GM19239 (cell line): Measurements from ENCODE around the gene OR4F6.

Source experiments
- DNase-seq: peaks from one replicate; pipeline ENCODE4 v3.0.0; 2011; ENCODE audit warnings: low spot score; ENCODE audit not compliant: insufficient read length
- FAIRE-seq: peaks from 2 replicates; lab custom pipeline; 2011; peaks lifted over from hg19 to GRCh38; lab: Jason Lieb, UNC

OR4F6 gene

DNA sequence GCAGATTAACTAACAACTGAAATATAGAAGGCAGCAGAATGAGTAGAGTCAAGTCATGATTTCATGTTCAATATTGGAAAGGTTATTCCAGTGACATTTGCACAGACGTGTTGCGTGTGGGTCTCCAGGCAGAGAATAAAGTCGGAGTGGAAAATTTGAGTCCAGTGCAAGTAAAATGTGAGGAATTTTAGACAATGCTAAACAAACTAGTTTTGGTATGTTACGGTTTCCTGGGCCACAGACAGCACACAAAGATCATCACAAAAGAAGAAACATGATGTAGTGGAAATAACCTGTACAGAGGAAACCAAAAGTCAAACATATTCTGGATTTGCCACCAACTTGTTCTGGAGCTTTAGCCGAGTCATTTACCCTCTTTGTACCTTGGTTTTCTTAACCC, 367 bp downstream of the OR4F6 start:
- no peak for DNase-seq
- FAIRE-seq, result no peak

DNA sequence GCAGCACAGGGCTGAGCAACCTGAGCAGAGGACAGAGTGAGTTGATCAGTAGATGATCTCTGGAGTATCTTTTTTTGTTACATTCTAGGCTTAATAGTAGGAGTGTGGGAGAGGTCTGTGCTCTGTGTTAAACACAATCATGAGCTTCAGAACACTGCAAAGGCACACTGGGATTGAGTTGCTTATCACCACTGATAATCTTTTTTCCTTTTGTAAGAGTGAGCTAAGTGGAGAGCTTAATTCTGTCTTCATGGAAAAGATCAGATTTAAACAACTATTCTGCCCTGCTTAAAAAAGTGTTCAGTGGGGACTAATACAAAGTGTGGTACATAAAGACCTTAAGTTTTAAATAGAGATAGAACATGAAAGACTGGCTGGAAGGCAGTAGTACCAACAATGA, 1.1 kb downstream of the OR4F6 start:
- no peak for FAIRE-seq
- DNase-seq, result no peak

DNA sequence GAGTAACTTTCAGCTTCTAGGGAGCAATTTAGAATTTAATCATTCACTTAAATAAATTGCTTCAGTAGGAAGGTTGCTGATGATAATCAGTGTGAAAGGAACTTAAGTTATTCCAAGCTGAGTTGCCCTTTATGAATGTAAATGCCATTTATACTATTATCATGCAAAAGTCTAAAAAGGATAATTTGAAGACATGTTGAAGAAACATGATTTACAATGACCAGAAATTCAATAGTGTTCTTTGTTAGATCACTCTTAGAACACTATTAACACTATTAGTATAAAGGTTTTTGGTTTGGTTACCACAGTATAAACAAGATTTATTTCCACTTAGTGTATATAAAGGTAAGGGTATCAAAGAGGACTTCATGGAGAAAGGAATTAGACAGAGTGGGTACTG, 1.6 kb downstream of the OR4F6 start:
- no peak for DNase-seq
- no peak for FAIRE-seq

DNA sequence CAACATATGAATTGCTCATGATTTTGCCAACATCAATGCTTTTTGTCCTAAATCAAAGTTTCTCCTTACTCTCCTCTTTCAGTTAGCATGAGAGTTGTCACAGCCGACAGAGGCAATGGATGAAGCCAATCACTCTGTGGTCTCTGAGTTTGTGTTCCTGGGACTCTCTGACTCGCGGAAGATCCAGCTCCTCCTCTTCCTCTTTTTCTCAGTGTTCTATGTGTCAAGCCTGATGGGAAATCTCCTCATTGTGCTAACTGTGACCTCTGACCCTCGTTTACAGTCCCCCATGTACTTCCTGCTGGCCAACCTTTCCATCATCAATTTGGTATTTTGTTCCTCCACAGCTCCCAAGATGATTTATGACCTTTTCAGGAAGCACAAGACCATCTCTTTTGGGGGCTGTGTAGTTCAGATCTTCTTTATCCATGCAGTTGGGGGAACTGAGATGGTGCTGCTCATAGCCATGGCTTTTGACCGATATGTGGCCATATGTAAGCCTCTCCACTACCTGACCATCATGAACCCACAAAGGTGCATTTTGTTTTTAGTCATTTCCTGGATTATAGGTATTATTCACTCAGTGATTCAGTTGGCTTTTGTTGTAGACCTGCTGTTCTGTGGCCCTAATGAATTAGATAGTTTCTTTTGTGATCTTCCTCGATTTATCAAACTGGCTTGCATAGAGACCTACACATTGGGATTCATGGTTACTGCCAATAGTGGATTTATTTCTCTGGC, 2.5 kb downstream of the OR4F6 start:
- FAIRE-seq (no peak), DNase-seq (no peak)

DNA sequence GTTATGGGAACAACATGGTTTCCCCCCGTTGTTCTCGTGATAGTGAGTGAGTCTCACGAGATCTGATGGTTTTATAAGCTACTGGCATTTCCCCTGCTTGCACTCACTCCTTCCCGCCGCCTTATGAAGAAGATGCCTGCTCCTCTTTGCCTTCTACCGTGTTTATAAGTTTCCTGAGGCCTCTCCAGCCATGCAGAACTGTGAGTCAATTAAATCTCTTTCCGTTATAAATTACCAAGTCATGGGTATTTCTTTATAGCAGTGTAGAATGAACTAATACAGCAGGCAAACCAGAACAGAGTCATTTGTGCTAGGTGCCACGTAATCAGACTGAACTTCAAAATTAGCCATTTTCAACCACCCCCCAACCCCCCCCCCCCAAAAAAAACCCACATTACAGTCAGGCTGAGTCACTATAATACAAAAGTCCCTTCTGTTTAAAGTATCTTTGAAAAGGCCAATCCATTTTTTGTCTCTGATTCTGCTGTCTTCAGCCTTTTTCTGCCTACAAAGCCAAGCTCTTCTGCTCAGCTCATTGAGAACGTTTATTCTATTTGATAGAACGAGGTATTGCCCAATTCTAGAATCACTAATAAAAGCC, 4.1 kb downstream of the OR4F6 start:
- no peak for DNase-seq
- no peak for FAIRE-seq

DNA sequence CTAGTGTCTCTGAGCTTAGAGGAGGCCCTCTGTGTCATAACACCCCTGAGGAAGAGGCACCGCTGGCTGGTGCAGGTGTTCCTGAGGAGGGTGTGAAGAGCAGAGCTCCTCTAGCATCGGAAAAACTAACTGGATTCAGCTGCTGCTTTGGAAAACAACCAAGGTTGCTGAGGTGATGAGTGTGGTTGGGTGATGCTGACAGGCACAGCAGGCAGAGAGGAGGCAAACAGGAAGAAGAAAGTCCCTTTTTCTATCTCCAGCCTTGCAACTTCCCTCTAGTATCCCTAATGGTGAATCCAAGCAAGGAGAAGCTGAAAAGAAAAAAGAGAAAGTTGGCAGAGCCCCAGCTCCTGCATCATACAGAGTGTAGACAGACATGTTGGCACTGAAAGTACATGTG, 4.9 kb downstream of the OR4F6 start:
- DNase-seq, result no peak
- FAIRE-seq, result no peak

DNA sequence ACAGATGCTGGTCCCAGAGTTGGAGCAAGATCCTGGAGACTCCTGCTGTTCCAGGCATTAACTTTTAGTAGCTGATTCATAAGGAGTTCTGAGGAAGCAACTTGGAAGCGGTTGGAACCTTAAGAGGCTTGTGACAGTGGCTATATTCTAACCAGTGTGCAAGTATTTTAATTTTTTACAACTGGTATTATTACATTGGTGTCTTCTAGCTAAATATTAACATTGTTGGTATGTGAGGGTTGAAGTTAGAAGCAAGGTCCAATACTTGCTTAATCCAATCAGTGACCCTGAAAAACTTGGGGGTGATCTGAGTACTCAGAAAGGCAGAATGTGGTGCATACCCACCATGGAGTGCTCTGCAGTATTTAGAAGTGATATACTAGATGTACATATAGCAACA, 7.1 kb downstream of the OR4F6 start:
- DNase-seq (no peak), FAIRE-seq (no peak)

DNA sequence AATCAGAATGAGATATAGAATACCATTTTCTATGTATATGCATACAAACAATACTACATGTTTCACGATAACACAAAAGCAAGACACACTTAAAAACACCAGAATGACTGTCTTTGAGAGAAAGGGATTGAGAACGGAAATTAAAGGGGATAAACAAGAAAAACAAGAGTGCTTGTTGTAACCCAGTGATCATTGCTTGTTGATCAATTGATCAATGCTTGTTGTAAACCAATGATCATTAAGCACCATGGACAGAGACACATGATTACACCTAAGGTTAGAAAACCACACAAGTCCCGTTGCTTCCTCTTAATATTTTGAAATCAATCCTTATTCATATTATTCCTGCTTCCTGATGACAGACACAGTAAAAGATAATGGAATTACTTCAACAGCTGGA, 7.6 kb downstream of the OR4F6 start:
- no peak for FAIRE-seq
- DNase-seq, result no peak

DNA sequence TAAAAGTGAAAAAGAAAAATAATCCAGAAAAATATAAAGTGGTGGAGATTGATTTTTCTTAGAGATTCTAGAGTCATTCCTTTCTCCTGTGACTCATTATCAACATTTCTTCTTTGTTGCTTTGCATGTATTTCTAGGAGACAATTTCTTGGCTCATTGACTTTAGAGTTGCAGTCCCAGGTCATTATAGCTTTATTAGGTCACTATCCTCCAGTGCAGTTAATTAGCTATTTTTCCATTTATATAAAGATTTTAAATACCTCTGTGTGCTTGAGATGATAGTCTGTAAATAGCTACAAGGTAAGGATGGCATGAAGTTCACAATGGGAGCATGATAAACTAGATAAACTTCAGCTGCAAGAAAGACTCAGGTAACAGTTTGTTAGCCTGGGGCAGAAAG, 8.6 kb downstream of the OR4F6 start, which contains the start of gene OR4F15:
Gene OR4F15, plus strand, starts transcription at position 301 of the 400 bp plus-strand sequence. CDS start 5,985 bp downstream, outside the sequence.
- DNase-seq (no peak), FAIRE-seq (no peak)

DNA sequence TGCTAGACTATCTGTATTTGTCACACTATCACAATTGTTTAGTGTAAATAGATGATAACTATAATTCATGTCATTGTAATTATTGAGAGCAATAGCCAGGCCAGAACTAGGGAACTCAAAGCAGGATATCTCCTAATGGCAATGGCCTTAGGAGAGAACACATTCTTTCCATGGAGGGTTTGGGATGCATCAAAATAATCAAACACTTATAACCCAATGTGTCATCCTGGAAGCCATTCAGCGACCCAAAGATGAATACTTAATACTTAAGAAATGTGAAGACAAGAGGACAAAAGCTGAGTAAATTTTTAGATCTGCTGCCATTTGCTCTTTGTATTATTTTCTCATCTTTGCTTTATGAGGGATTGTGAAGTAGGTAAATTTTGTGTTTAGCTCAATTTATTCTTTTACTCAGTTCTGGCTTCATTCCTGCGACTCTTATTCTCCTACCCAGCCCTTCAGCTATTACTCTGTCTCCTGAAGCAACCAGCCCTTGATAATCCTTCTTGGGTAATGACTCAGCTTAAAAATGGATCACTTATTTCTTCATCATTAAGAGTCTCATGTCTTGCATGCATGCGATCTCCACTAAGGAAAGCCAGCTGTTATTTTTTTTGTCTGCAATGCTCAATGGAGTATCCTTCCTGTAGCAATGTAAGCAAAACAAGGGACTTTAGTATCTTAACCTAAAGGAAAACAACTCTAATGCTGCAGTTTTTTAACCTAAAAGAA, 10.7 kb downstream of the OR4F6 start:
- DNase-seq (no peak), FAIRE-seq (no peak)

DNA sequence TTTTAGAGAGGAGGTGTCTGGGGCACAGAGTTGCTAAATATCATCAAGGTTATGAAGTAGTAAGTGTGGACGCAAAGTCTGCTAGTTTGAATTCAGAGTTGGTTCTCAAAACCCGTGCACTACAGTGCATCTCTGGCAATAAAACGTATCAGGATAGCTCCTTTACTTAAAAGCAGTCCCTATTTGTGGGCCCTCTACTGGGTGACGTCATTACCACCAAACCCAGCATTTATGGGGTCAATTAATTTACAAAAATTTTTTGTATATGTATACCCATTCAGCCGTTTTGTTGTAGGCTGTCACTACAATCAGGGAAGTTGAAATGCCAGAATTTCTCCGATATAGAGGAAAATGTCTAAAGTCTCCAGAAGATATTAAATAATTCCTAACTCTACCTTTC, 17.5 kb downstream of the OR4F6 start:
- no peak for FAIRE-seq
- no peak for DNase-seq

DNA sequence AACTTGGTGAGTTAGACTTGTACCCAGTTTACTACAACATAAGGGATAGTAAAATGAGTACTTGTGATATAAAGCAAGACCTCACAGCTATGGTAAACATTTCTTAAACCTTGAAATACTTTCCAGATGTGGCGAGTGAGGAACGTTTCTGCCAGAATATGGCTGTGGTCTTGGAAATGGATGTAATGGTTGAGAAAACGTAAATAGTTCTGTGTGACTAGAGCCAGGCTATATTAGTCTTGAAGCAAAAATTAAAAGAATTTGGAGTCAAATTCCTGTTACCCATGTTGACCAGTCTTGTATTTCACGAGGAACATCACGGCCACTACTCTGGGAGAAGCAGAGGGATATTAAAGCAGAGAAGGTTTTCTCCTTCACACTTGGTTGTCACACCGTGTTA, 23.9 kb downstream of the OR4F6 start:
- DNase-seq (no peak), FAIRE-seq (no peak)

DNA sequence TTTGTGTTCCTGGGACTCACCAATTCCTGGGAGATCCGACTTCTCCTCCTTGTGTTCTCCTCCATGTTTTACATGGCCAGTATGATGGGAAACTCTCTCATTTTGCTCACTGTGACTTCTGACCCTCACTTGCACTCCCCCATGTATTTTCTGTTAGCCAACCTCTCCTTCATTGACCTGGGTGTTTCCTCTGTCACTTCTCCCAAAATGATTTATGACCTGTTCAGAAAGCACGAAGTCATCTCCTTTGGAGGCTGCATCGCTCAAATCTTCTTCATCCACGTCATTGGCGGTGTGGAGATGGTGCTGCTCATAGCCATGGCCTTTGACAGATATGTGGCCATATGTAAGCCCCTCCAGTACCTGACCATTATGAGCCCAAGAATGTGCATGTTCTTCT, 25.5 kb downstream of the OR4F6 start:
- FAIRE-seq (no peak), DNase-seq (no peak)

DNA sequence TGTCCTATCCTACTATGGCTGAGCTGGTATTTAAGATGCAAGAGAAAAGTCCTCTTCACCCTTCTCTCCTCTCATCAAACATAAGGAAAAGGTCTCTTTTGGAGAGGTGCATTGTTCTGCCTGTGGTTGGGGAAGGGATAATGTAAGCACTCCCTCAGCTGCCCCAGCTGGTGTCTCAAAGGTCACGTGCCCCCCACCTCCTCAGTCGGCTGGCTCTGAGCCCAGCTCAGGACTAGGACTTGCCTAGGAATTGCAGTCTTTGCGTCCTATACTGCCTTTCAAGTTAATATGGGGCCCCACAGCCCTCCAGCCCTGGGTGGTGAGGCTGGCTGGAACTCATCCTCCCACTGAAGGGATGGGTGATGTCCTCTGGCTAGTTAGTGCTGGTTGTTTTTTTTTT, 38.3 kb downstream of the OR4F6 start:
- FAIRE-seq (no peak), DNase-seq (no peak)

DNA sequence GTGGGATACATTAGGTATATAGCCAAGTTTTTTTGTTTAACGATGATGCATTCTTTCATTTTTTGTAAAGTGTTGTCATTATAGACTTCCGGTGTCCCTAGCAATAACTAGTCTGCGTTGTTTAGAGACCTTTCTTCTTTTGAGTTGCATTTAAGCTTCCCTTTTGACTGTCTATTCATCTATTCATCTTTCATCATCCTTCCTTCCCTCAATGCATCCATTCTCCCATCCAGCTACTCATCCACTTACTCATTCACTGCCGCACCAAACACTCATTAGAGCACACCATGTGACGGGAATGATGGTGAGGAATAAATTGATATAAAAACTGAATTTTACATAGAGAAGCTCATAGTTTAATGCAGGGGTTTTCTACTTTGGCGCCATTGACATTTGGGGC, 41.6 kb downstream of the OR4F6 start:
- DNase-seq (no peak), FAIRE-seq (no peak)

DNA sequence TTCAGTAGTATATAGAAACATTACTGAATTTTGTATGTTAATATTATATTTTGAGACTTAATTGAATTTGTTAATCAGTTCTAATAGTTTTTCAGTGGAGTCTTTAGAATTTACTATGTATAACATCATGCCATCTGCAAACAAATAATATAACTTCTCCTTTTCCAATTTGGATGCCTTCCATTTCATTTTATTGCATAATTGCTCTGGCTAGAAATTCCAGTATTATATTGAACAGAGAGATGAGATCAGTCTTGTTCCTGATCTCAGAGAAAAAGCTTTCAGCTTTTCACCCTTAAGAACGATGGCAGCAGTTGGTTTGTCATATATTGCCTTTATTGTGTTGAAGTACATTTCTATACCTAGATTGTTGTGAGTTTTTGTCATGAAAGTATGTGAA, 49.0 kb downstream of the OR4F6 start:
- DNase-seq (no peak), FAIRE-seq (no peak)
